ENCODE measurements around the gene CAPN5.

Gene CAPN5

GRCh38 chr11:77122576-77123212 is 55.9 kb downstream of the CAPN5 start:
- ATAC-seq (ENCODE audit: low read depth), result no peak
- H3K9me3 ChIP-seq (ENCODE audit: severe bottlenecking), result no peaks in the 10 kb centered on the region
- no peak for TF ChIP-seq CTCF (IDR thresholded peaks at IDR 0.05; ENCODE audit: poor library complexity, severe bottlenecking)
- H3K27ac ChIP-seq (ENCODE audit: poor library complexity, severe bottlenecking), result no peak overlapping the region
- no peak for DNase-seq (ENCODE audit: low spot score)
- H3K4me3 ChIP-seq (ENCODE audit: severe bottlenecking), result no peak overlapping the region
- no peaks in the 10 kb centered on the region for H3K4me1 ChIP-seq (ENCODE audit: insufficient read depth, poor library complexity, severe bottlenecking)
- no peaks in the 10 kb centered on the region for H3K27me3 ChIP-seq (ENCODE audit: insufficient read depth, poor library complexity, severe bottlenecking)
- H3K36me3 ChIP-seq (ENCODE audit: low read depth), result no peaks in the 10 kb centered on the region

- no peak overlapping the region for H3K27ac ChIP-seq (ENCODE audit: poor library complexity, severe bottlenecking)
- H3K4me1 ChIP-seq (ENCODE audit: insufficient read depth, poor library complexity, severe bottlenecking), result no peaks in the 10 kb centered on the region
- no peak for ATAC-seq (ENCODE audit: low read depth)
- no peak overlapping the region for H3K4me3 ChIP-seq (ENCODE audit: severe bottlenecking)
- no peaks in the 10 kb centered on the region for H3K27me3 ChIP-seq (ENCODE audit: insufficient read depth, poor library complexity, severe bottlenecking)
- no peaks in the 10 kb centered on the region for H3K36me3 ChIP-seq (ENCODE audit: low read depth)
- no peak for TF ChIP-seq CTCF (IDR thresholded peaks at IDR 0.05; ENCODE audit: poor library complexity, severe bottlenecking)
- DNase-seq (ENCODE audit: low spot score), result no peak
- H3K9me3 ChIP-seq (ENCODE audit: severe bottlenecking), result no peaks in the 10 kb centered on the region
Measured at GRCh38 chr11:77123591-77123990, 56.8 kb downstream of the CAPN5 start.

- no peak for TF ChIP-seq CTCF (IDR thresholded peaks at IDR 0.05; ENCODE audit: poor library complexity, severe bottlenecking)
- no peak for ATAC-seq (ENCODE audit: low read depth)
- H3K27me3 ChIP-seq (ENCODE audit: insufficient read depth, poor library complexity, severe bottlenecking), result no peaks in the 10 kb centered on the region
Measured at GRCh38 chr11:77124041-77124440, 57.3 kb downstream of the CAPN5 start.

GRCh38 chr11:77124488-77124887 is 57.7 kb downstream of the CAPN5 start:
- no peak for TF ChIP-seq CTCF (IDR thresholded peaks at IDR 0.05; ENCODE audit: poor library complexity, severe bottlenecking)
- ATAC-seq (ENCODE audit: low read depth) (no peak), DNase-seq (ENCODE audit: low spot score) (no peak)
- Histone ChIP-seq H3K36me3 (ENCODE audit: low read depth) (no peaks in the 10 kb centered on the region), H3K4me1 (ENCODE audit: insufficient read depth, poor library complexity, severe bottlenecking) (no peaks in the 10 kb centered on the region), H3K27ac (ENCODE audit: poor library complexity, severe bottlenecking) (no peak overlapping the region), H3K9me3 (ENCODE audit: severe bottlenecking) (no peaks in the 10 kb centered on the region), H3K4me3 (ENCODE audit: severe bottlenecking) (no peak overlapping the region), H3K27me3 (ENCODE audit: insufficient read depth, poor library complexity, severe bottlenecking) (no peaks in the 10 kb centered on the region)

More at GRCh38 chr11:77124041-77124440, 57.3 kb downstream of the CAPN5 start:
- Histone ChIP-seq H3K4me3 (ENCODE audit: severe bottlenecking) (no peak overlapping the region), H3K36me3 (ENCODE audit: low read depth) (no peaks in the 10 kb centered on the region), H3K4me1 (ENCODE audit: insufficient read depth, poor library complexity, severe bottlenecking) (no peaks in the 10 kb centered on the region), H3K27ac (ENCODE audit: poor library complexity, severe bottlenecking) (no peak overlapping the region), H3K9me3 (ENCODE audit: severe bottlenecking) (no peaks in the 10 kb centered on the region)
- DNase-seq (ENCODE audit: low spot score), result no peak

- H3K36me3 ChIP-seq (ENCODE audit: low read depth), result no peaks in the 10 kb centered on the region
- no peaks in the 10 kb centered on the region for H3K27me3 ChIP-seq (ENCODE audit: insufficient read depth, poor library complexity, severe bottlenecking)
- H3K4me3 ChIP-seq (ENCODE audit: severe bottlenecking), result no peak overlapping the region
- TF ChIP-seq CTCF (IDR thresholded peaks at IDR 0.05; ENCODE audit: poor library complexity, severe bottlenecking), result no peak
- no peak overlapping the region for H3K27ac ChIP-seq (ENCODE audit: poor library complexity, severe bottlenecking)
- DNase-seq (ENCODE audit: low spot score) (no peak), ATAC-seq (ENCODE audit: low read depth) (no peak)
- no peaks in the 10 kb centered on the region for H3K9me3 ChIP-seq (ENCODE audit: severe bottlenecking)
- no peaks in the 10 kb centered on the region for H3K4me1 ChIP-seq (ENCODE audit: insufficient read depth, poor library complexity, severe bottlenecking)
Measured at GRCh38 chr11:77125191-77125590, 58.4 kb downstream of the CAPN5 start.
